Measurements from ENCODE around the gene SYNE1. TPM values are rescaled to one million over a fixed set of nuclear protein-coding genes. Genes with fewer than 3 reads are reported as not detected.

Gene SYNE1
- total RNA-seq, 1 donor from 2014 or later: 6.0 TPM

DNA sequence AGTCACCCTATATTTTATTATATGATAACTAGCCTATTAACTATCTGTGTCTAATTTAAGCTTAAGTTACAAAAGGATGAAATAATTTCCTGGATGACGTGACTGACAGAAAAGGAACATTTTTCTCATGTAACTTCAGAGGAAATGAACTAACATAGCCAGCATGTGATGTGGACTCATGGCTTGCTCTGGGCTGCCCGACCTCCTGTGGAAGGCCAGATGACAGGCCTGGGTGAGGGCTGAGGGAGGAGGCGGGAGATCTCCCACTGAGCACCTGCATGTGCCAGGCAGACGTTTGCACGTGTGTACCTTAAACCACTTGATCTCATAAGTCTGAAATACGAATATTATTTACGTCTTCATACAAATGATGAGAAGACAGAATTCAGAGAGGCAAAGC lies 321.1 kb downstream of the SYNE1 start:
- peaks cover 5% of the 10 kb centered on the region for H3K27me3 Mint-ChIP-seq (ENCODE audit: insufficient read depth, low read depth)
- H3K36me3 Mint-ChIP-seq: peaks cover 9% of the 10 kb centered on the region
- no peaks in the 10 kb centered on the region for H3K27me3 ChIP-seq

DNA sequence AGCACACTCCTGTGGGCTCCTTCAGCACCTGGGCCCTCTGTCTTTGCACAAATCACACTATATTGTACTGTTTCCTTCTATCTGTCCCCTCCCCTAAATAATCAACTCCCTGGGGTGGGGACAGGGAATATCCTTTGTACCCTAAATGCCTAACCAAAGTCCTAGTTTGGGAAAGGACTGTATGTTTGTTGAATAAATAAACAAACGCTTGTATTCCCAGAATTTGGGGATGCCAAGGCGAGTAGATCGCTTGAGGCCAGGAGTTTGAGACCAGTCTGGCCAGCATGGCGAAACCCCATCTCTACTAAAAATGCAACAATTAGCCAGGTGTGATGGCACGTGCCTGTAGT lies 322.7 kb downstream of the SYNE1 start:
- Histone ChIP-seq H4K20me1 (ENCODE audit: low read depth) (no peaks in the 10 kb centered on the region), H3K4me3 (no peak overlapping the region), H3F3A (ENCODE audit: low read depth) (no peaks in the 10 kb centered on the region), H3K79me2 (ENCODE audit: low read depth) (no peaks in the 10 kb centered on the region), H3K9ac (no peak overlapping the region), H3K27ac (no peak overlapping the region), H3K27me3 (no peaks in the 10 kb centered on the region), H3K9me3 (ENCODE audit: low read depth) (no peaks in the 10 kb centered on the region), H3K4me2 (no peak overlapping the region), H3K36me3 (no peaks in the 10 kb centered on the region), H3K4me1 (no peaks in the 10 kb centered on the region), H2AFZ (replicated peaks) (no peak overlapping the region)
- H3K4me1 Mint-ChIP-seq: no peaks in the 10 kb centered on the region
- no peak for DNase-seq (ENCODE audit: low spot score)
- H3K27ac Mint-ChIP-seq: peak overlapping the region; percentile 3
- H3K27me3 Mint-ChIP-seq (ENCODE audit: insufficient read depth, low read depth): peaks cover 5% of the 10 kb centered on the region
- no peaks in the 10 kb centered on the region for H3K9me3 Mint-ChIP-seq
- TF ChIP-seq EZH2 (IDR thresholded peaks at IDR 0.05): no peak
- TF ChIP-seq, protein P1, sequence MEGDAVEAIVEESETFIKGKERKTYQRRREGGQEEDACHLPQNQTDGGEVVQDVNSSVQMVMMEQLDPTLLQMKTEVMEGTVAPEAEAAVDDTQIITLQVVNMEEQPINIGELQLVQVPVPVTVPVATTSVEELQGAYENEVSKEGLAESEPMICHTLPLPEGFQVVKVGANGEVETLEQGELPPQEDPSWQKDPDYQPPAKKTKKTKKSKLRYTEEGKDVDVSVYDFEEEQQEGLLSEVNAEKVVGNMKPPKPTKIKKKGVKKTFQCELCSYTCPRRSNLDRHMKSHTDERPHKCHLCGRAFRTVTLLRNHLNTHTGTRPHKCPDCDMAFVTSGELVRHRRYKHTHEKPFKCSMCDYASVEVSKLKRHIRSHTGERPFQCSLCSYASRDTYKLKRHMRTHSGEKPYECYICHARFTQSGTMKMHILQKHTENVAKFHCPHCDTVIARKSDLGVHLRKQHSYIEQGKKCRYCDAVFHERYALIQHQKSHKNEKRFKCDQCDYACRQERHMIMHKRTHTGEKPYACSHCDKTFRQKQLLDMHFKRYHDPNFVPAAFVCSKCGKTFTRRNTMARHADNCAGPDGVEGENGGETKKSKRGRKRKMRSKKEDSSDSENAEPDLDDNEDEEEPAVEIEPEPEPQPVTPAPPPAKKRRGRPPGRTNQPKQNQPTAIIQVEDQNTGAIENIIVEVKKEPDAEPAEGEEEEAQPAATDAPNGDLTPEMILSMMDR (IDR thresholded peaks at IDR 0.05): no peak
- no peak for TF ChIP-seq EZH2phosphoT487 (IDR thresholded peaks at IDR 0.05)
- peaks cover 9% of the 10 kb centered on the region for H3K36me3 Mint-ChIP-seq
- no peak overlapping the region for H3K4me3 Mint-ChIP-seq

More for the DNA sequence above, 321.1 kb downstream of the SYNE1 start:
- no peak for TF ChIP-seq EZH2 (IDR thresholded peaks at IDR 0.05)
- TF ChIP-seq, protein P1 (IDR thresholded peaks at IDR 0.05): no peak
- TF ChIP-seq EZH2phosphoT487 (IDR thresholded peaks at IDR 0.05): no peak
- no peaks in the 10 kb centered on the region for H3K79me2 ChIP-seq (ENCODE audit: low read depth)
- no peaks in the 10 kb centered on the region for H3K9me3 ChIP-seq (ENCODE audit: low read depth)
- Mint-ChIP-seq H3K4me3 (no peak overlapping the region), H3K9me3 (no peaks in the 10 kb centered on the region), H3K4me1 (no peaks in the 10 kb centered on the region), H3K27ac (no peak overlapping the region)
- no peaks in the 10 kb centered on the region for H3K4me1 ChIP-seq
- no peaks in the 10 kb centered on the region for H3K36me3 ChIP-seq
- no peak overlapping the region for H3K4me2 ChIP-seq
- DNase-seq (ENCODE audit: low spot score): no peak
- H2AFZ ChIP-seq (replicated peaks): no peak overlapping the region
- H3K9ac ChIP-seq: no peak overlapping the region
- no peaks in the 10 kb centered on the region for H4K20me1 ChIP-seq (ENCODE audit: low read depth)
- H3K27ac ChIP-seq: no peak overlapping the region
- H3K4me3 ChIP-seq: no peak overlapping the region
- no peaks in the 10 kb centered on the region for H3F3A ChIP-seq (ENCODE audit: low read depth)

DNA sequence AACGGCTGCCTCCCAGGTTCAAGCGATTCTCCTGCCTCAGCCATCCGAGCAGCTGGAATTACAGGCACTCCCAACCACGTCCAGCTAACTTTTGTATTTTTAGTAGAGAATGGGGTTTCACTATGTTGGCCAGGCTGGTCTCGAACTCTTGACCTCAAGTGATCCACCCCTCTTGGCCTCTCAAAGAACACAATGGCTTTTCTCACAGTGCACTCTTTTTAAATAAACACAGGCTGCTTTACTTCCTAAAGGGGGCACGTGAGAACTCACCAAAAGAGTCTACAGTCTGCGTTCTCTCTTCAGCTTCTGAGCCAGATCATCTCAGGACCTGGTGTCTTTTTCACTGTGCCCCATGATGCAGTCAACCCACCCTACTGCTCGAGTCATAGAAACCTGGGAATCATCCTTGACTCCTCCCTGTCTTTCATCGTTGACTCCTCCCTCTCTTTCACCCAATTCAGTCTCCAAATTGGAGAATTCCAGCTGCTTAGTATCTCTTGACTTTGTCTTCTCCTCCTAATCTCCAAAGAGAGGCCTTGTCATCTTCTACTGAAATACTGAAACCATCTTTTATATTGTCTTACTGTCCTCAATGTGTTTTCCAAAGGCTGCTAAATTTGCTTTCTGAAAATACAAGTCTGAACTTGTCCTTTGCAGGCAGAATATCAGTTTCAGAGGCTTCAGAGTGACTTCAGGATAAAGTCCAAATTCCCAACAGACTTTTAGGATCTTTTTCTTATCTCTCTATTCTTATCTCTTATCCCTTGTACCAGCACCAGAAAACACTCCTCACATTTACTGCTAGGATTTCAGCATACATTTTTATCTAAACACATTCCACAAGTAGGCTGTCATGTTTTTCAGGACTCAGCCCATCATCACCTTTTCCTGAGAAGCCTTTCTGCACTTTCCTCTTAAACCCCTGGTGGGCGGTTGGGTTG lies 323.4 kb downstream of the SYNE1 start:
- H3K4me1 ChIP-seq: no peaks in the 10 kb centered on the region
- no peaks in the 10 kb centered on the region for H3K9me3 ChIP-seq (ENCODE audit: low read depth)
- H3K27ac ChIP-seq: no peak overlapping the region
- no peak overlapping the region for H3K4me3 ChIP-seq
- peaks cover 5% of the 10 kb centered on the region for H3K27me3 Mint-ChIP-seq (ENCODE audit: insufficient read depth, low read depth)
- H3K4me3 Mint-ChIP-seq: no peak overlapping the region
- H3K27me3 ChIP-seq: no peaks in the 10 kb centered on the region
- H3K79me2 ChIP-seq (ENCODE audit: low read depth): no peaks in the 10 kb centered on the region
- H4K20me1 ChIP-seq (ENCODE audit: low read depth): no peaks in the 10 kb centered on the region
- H3K9ac ChIP-seq: no peak overlapping the region
- no peak for DNase-seq (ENCODE audit: low spot score)
- no peaks in the 10 kb centered on the region for H3K9me3 Mint-ChIP-seq
- TF ChIP-seq, protein P1 (IDR thresholded peaks at IDR 0.05): no peak
- TF ChIP-seq EZH2 (IDR thresholded peaks at IDR 0.05) (no peak), EZH2phosphoT487 (IDR thresholded peaks at IDR 0.05) (no peak)
- H3K27ac Mint-ChIP-seq: peak overlapping the region; percentile 3
- no peaks in the 10 kb centered on the region for H3K4me1 Mint-ChIP-seq
- no peaks in the 10 kb centered on the region for H3K36me3 ChIP-seq
- peaks cover 9% of the 10 kb centered on the region for H3K36me3 Mint-ChIP-seq
- no peak overlapping the region for H3K4me2 ChIP-seq
- no peak overlapping the region for H2AFZ ChIP-seq (replicated peaks)
- no peaks in the 10 kb centered on the region for H3F3A ChIP-seq (ENCODE audit: low read depth)

All from neural progenitor cell (in vitro differentiated cells).